K562 (cell line): ENCODE results near the gene FANCI. TPM values are rescaled to one million over a fixed set of nuclear protein-coding genes. Genes with fewer than 3 reads are reported as not detected.

Experiments
- ATAC-seq: fragments of 200-7000 bp; cut with Tn5 transposase; 3 replicates; pipeline ENCODE4 v1.9.1; 2020; ENCODE audit warnings: moderate library complexity
- BruUV-seq: library from RNA; stranded (reverse); fragments of 400-500 nt; replicated peaks from 2 replicates; lab custom pipeline; 2021; lab: Mats Ljungman, UMichigan
- CTCF ChIA-PET: fragments of 300-600 bp; formaldehyde crosslinking; extraction: SDS; loops from one replicate; lab custom pipeline; 2021; ENCODE audit warnings: low intra/inter-chr PET ratio; lab: Yijun Ruan, JAX
- POLR2A ChIA-PET: fragments of 300-600, 350-650 bp; sonication (Branson Sonifier 250); formaldehyde crosslinking; extraction: SDS; loops from one replicate; lab custom pipeline; 2021; ENCODE audit warnings: antibody characterized with exemption, inconsistent platforms; lab: Yijun Ruan, JAX
- DNase-seq, 4 experiments: peaks; one replicate each; pipeline versions ENCODE4 v3.0.0 to v3.0.0-alpha.2; 2011 to 2018; ENCODE audit warnings: low spot score in 3 of 4, mixed read lengths in 3 of 4; ENCODE audit errors: extremely low read depth in 1 of 4
- FAIRE-seq: peaks from 2 replicates; lab custom pipeline; 2011; peaks lifted over from hg19 to GRCh38; lab: Jason Lieb, UNC
- H2AFZ ChIP-seq: 2 replicates; pipeline ENCODE4 v1.6.0; 2011; ENCODE audit warnings: low read depth, low read length, control low read depth, inconsistent platforms
- H3K27ac ChIP-seq: fragments of 200-600 bp; 3 replicates; pipeline ENCODE4 v1.8.0; 2011; ENCODE audit warnings: low read depth, mild to moderate bottlenecking, control low read depth, inconsistent platforms, low read length, moderate library complexity, mixed read lengths; ENCODE audit errors: extremely low read depth
- H3K27me3 ChIP-seq, 2 experiments: fragments of 300-600 bp in 1 of 2; 2 replicates in 1 of 2; 3 replicates in 1 of 2; pipeline versions ENCODE4 v1.6.0 to v1.8.0; 2011; ENCODE audit warnings: inconsistent platforms in 2 of 2, low read length in 2 of 2, mild to moderate bottlenecking in 1 of 2, mixed read lengths in 1 of 2, moderate library complexity in 1 of 2; ENCODE audit not compliant: control insufficient read depth in 2 of 2, insufficient read depth in 2 of 2
- H3K36me3 ChIP-seq: fragments of 300-600 bp; 3 replicates; pipeline ENCODE4 v1.8.0; 2011; ENCODE audit warnings: mild to moderate bottlenecking, low read length, inconsistent platforms; ENCODE audit not compliant: control insufficient read depth, insufficient read depth
- H3K4me1 ChIP-seq, 2 experiments: fragments of 200-600 bp in 1 of 2; replicated peaks in 1 of 2; 2 replicates in 1 of 2; 3 replicates in 1 of 2; pipeline versions ENCODE4 v1.5.1 to v1.8.0; 2011; ENCODE audit warnings: inconsistent platforms in 2 of 2, low read length in 2 of 2, mild to moderate bottlenecking in 1 of 2, mixed read lengths in 1 of 2, moderate library complexity in 1 of 2; ENCODE audit not compliant: control insufficient read depth in 2 of 2, insufficient read depth in 2 of 2
- H3K4me2 ChIP-seq: 2 replicates; pipeline ENCODE4 v1.6.1; 2011; ENCODE audit warnings: low read length, control low read depth, inconsistent platforms, mixed read lengths; ENCODE audit not compliant: insufficient read depth
- H3K4me3 ChIP-seq: fragments of 200-600 bp; sonication (generic), shearing (Covaris generic); 2 replicates; pipeline ENCODE4 v1.5.1; 2016; ENCODE audit warnings: control low read depth, inconsistent platforms
- H3K79me2 ChIP-seq: fragments of 200-600 bp; 3 replicates; pipeline ENCODE4 v1.8.0; 2011; ENCODE audit warnings: low read length, inconsistent platforms; ENCODE audit not compliant: control insufficient read depth, insufficient read depth
- H3K9ac ChIP-seq, 2 experiments: 2 replicates each; pipeline versions ENCODE4 v1.6.0 to v1.6.1; 2011; ENCODE audit warnings: low read depth in 2 of 2, low read length in 2 of 2, control low read depth in 1 of 2, inconsistent platforms in 1 of 2, mild to moderate bottlenecking in 1 of 2, mixed read lengths in 1 of 2; ENCODE audit not compliant: insufficient read depth in 1 of 2
- H3K9me1 ChIP-seq: one replicate; pipeline ENCODE4 v1.6.0; 2011; ENCODE audit warnings: inconsistent platforms, mild to moderate bottlenecking, low read length, moderate library complexity; ENCODE audit not compliant: control insufficient read depth, insufficient read depth
- H3K9me3 ChIP-seq: replicated peaks from 2 replicates; pipeline ENCODE4 v1.5.1; 2011; ENCODE audit warnings: low read depth, low read length, inconsistent platforms; ENCODE audit not compliant: control insufficient read depth, insufficient read depth
- H4K20me1 ChIP-seq: replicated peaks from 2 replicates; pipeline ENCODE4 v1.6.1; 2011; ENCODE audit warnings: low read length, inconsistent platforms, mixed read lengths; ENCODE audit not compliant: control insufficient read depth, insufficient read depth
- NFE2L1 ChIP-seq: fragments of 450-650 bp; IDR thresholded peaks from 2 replicates; pipeline ENCODE4 v1.6.1; 2016; ENCODE audit warnings: missing genetic modification characterization, low read depth, mild to moderate bottlenecking, missing compliant biosample characterization, moderate library complexity, borderline replicate concordance
- PML ChIP-seq: IDR thresholded peaks from 2 replicates; pipeline ENCODE4 v1.6.1; 2012; ENCODE audit warnings: low read length, inconsistent platforms
- SPI1 ChIP-seq: IDR thresholded peaks from 2 replicates; pipeline ENCODE4 v1.6.1; 2011; ENCODE audit warnings: low read depth, low read length, control low read depth, borderline replicate concordance
- YY1 ChIP-seq, 3 experiments: IDR thresholded peaks; 2 replicates each; pipeline ENCODE4 v1.6.1; 2011; ENCODE audit warnings: low read length in 2 of 3, mild to moderate bottlenecking in 2 of 3, moderate library complexity in 2 of 3, borderline replicate concordance in 1 of 3, control low read depth in 1 of 3, low read depth in 1 of 3; ENCODE audit not compliant: insufficient read depth in 3 of 3, insufficient replicate concordance in 2 of 3, control insufficient read depth in 1 of 3, insufficient read length in 1 of 3; ENCODE audit errors: extremely low read depth in 1 of 3
- ZNF232 ChIP-seq: sonication (generic); formaldehyde crosslinking; IDR thresholded peaks from 2 replicates; pipeline ENCODE4 v1.8.0; 2022; ENCODE audit warnings: mild to moderate bottlenecking, missing genetic modification reagents
- ZNF24 ChIP-seq: fragments of 450-650 bp; IDR thresholded peaks from 2 replicates; pipeline ENCODE4 v1.6.1; 2016
- ZNF253 ChIP-seq: fragments of 250-450 bp; sonication (Bioruptor Pico); conservative IDR thresholded peaks from 2 replicates; pipeline ENCODE4 v1.6.1; 2021; ENCODE audit warnings: mild to moderate bottlenecking
- ZNF766 ChIP-seq: fragments of 200-800 bp; sonication (Bioruptor generic); conservative IDR thresholded peaks from 2 replicates; pipeline ENCODE4 v1.6.1; 2016; ENCODE audit warnings: missing genetic modification characterization, missing compliant biosample characterization
- WGBS: fragments of 100-300 bp; shearing (Covaris generic); methylation state at CpG from one replicate; pipeline ENCODE4 v1.1.6; 2016; ENCODE audit warnings: low coverage, mixed read lengths; ENCODE audit not compliant: insufficient coverage; ENCODE audit errors: missing lambda C conversion rate; 5-methylcytosine and 5-hydroxymethylcytosine counted together
- in situ Hi-C: fragments of 300-500 bp; cut with MboI; formaldehyde crosslinking; loops from 4 replicates; pipeline ENCODE4 v1.15.0; 2018; ENCODE audit warnings: inconsistent platforms, mixed read lengths
- intact Hi-C: fragments of 100-400 bp; cut with micrococcal nuclease; formaldehyde crosslinking; loops from 2 replicates; pipeline ENCODE4 v1.14.2; 2022
- polyA plus RNA-seq, 8 experiments: library from polyadenylated mRNA; depleted of rRNA in 4 of 8; stranded (reverse) in 5 of 8; unstranded in 3 of 8; fragments of >200 nt; fragmentation: Nextera tagmentation in 2 of 8; fragmentation: Illumina TruSeq in 1 of 8; extraction: Ambion mirVana in 2 of 8; extraction: Trizol in 1 of 8; gene quantifications; 2 replicates each; pipeline versions ENCODE4 v1.2.1 to v1.2.3, GENCODE V29; 2011 to 2014; ENCODE audit warnings: inconsistent platforms in 1 of 8, missing spikeins in 1 of 8
- total RNA-seq, 7 experiments: library from RNA; depleted of rRNA in 6 of 7; stranded (reverse); fragments of >200 nt in 6 of 7; fragmentation: Illumina TruSeq in 2 of 7; extraction: Trizol in 2 of 7; gene quantifications; 2 replicates each; pipeline versions ENCODE4 v1.2.1 to v1.2.3, GENCODE V29; 2011 to 2021; ENCODE audit warnings: low replicate concordance in 1 of 7
- TF ChIP-seq, protein P1 (sequence below), 2 experiments: fragments of 250-450 bp in 1 of 2; fragments of 450-650 bp in 1 of 2; sonication (Bioruptor Pico) in 1 of 2; IDR thresholded peaks; 2 replicates each; pipeline versions ENCODE4 v1.6.1 to v1.8.0; 2016 to 2021; ENCODE audit warnings: mild to moderate bottlenecking in 2 of 2, moderate library complexity in 2 of 2, missing compliant biosample characterization in 1 of 2, missing genetic modification characterization in 1 of 2

The FANCI gene
- total and polyA plus RNA-seq, 9 of the 15 experiments (the other 6 are each of a cell fraction or from before 2014, with no cell fraction given), result 72.1 to 165 (median 131) TPM

DNA sequence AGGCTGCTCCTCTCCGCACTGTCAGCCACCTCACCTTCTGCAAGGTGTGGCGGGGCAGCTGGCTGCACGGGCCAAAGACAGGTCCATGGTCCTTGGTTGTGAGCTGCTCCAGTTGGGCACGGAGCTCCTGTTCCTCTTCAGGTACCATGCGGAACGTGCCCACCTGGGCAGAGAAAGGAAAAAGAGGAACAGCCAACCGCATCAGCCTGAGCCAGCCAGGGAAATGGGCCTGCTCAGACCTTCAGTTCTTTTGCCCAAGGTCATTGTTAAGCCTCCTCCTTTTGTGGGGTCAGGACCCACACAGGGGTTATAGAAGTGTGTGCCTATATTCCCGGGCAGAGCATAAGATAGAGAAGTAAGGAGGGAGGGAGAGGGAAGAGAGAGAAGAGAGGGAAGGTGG, 25.2 kb upstream of the FANCI start:
- CTCF ChIA-PET, result no interaction called here
- no peak overlapping the region for H3K4me2 ChIP-seq
- intact Hi-C loops (no loop called here), in situ Hi-C loops (no loop called here)
- FAIRE-seq, result no peak
- H3K9me1 ChIP-seq, result no peaks in the 10 kb centered on the region
- H3K27ac ChIP-seq, result no peak overlapping the region
- no peaks in the 10 kb centered on the region for H3K9me3 ChIP-seq
- DNase-seq, result no peak
- no peaks in the 10 kb centered on the region for H3K36me3 ChIP-seq
- peaks cover 31 to 46% of the 10 kb centered on the region in 2 experiments for H3K27me3 ChIP-seq
- POLR2A ChIA-PET, result interaction anchor here (1.5 kb wide), 1 partner anchor 8 kb away, joined by 3 read pairs; no protein-coding TSS in a partner anchor
- H3K79me2 ChIP-seq, result no peaks in the 10 kb centered on the region
- H3K9ac ChIP-seq, result 0 out of 4 replicates have a peak overlapping the region, but pooled peaks of 1 of the 2 experiments have one; percentile 56
- no TSS peak for BruUV-seq
- TF ChIP-seq NFE2L1 (no peak), SPI1 (peak; percentile 58; the same call in 1 of the 2 replicates)
- WGBS, result 16% methylated on average over 8 of the region's 8 CpGs
- no peak overlapping the region for H2AFZ ChIP-seq
- no peaks in the 10 kb centered on the region for H4K20me1 ChIP-seq
- ATAC-seq, result no peak
- no peak overlapping the region for H3K4me3 ChIP-seq
- H3K4me1 ChIP-seq, result peaks cover 0 to 9% of the 10 kb centered on the region in 2 experiments; a peak in 3 of 5 replicates

DNA sequence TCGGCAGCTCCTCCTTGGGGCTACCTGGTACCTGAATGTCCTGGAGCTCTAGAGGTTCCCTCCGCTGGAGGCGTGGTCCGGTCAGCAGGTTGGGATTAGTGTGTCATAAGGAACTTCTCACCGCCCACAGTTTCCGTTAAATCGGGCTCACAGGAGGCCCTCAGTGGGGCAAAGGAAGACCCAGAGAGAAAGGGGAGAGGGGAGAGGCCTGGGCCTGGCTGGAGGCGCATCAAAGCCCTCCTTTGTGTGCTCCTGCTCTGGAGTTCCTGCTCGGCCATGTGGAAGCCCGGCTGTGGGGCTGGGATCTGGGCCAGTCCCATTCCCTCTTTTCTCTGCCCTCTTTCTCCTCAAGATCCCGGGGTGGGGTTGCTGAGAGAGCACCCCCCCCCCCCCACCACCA, 22.2 kb upstream of the FANCI start, which contains the start of gene RLBP1:
Gene RLBP1, minus strand, starts transcription at position 37 of the 400 bp plus-strand sequence. CDS start 2,604 bp downstream, outside the sequence.
- no TSS peak for BruUV-seq
- Histone ChIP-seq H3K9me3 (no peaks in the 10 kb centered on the region), H3K4me2 (no peak within 1 kb of the TSS), H3K9ac (peak within 1 kb of the TSS in 1 of 2 experiments; percentile 80; a peak in 2 of 4 replicates), H3K79me2 (no peaks in the 10 kb centered on the region), H3K36me3 (no peaks in the 10 kb centered on the region), H3K4me3 (no peak within 1 kb of the TSS), H4K20me1 (no peaks in the 10 kb centered on the region), H3K4me1 (peaks cover 9 to 14% of the 10 kb centered on the region in 2 experiments; a peak in 4 of 5 replicates), H3K27ac (no peak within 1 kb of the TSS), H2AFZ (0 out of 2 replicates have a peak within 1 kb of the TSS, but pooled peaks have one; percentile 14), H3K27me3 (peaks cover 17 to 30% of the 10 kb centered on the region in 2 experiments; a peak in 4 of 5 replicates), H3K9me1 (no peaks in the 10 kb centered on the region)
- ChIA-PET CTCF (no interaction called here), POLR2A (no interaction called here)
- FAIRE-seq (no peak), ATAC-seq (no peak), DNase-seq (no peak)
- 25% methylated on average over 10 of the region's 11 CpGs for WGBS
- in situ Hi-C loops (no loop called here), intact Hi-C loops (no loop called here)
- TF ChIP-seq ZNF232 (CRISPR knock-in tag), result no peak
- TF ChIP-seq PML, result no peak
- TF ChIP-seq ZNF253 (CRISPR knock-in tag), result no peak
- no peak for TF ChIP-seq ZNF766 (CRISPR knock-in tag)
- no peak for TF ChIP-seq YY1 (IDR thresholded peaks at IDR 0.05; ENCODE audit: borderline replicate concordance in 1 of 3, control insufficient read depth in 1 of 3, extremely low read depth in 1 of 3, insufficient read depth in 3 of 3, insufficient read length in 1 of 3, insufficient replicate concordance in 2 of 3, low read depth in 1 of 3, low read length in 2 of 3)
- no peak for TF ChIP-seq ZNF24
- TF ChIP-seq, protein P1, sequence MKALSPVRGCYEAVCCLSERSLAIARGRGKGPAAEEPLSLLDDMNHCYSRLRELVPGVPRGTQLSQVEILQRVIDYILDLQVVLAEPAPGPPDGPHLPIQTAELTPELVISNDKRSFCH (CRISPR knock-in tag; IDR thresholded peaks at IDR 0.05), result no peak
- TF ChIP-seq, protein P1 (tag; IDR thresholded peaks at IDR 0.05), result no peak
